Measurements from ENCODE around the gene LAMTOR3.

- no peak for TF ChIP-seq CTCF (IDR thresholded peaks at IDR 0.05; ENCODE audit: insufficient read depth, low read length, poor library complexity, severe bottlenecking)
- no peak for TF ChIP-seq EZH2phosphoT487 (conservative IDR thresholded peaks at IDR 0.05; ENCODE audit: low read length)
Observed at GRCh38 chr4:99885687-99886086, 8.5 kb downstream of the LAMTOR3 start.

All from SU-DHL-6 (cell line).